Hypothalamus (tissue), 51 donors: Measurements from ENCODE around the gene LRRC70.

Experiments
- DNase-seq, 51 donors: peaks; one replicate each; lab custom pipeline; 2025; lab: John Stamatoyannopoulos, UW

Gene LRRC70

DNA sequence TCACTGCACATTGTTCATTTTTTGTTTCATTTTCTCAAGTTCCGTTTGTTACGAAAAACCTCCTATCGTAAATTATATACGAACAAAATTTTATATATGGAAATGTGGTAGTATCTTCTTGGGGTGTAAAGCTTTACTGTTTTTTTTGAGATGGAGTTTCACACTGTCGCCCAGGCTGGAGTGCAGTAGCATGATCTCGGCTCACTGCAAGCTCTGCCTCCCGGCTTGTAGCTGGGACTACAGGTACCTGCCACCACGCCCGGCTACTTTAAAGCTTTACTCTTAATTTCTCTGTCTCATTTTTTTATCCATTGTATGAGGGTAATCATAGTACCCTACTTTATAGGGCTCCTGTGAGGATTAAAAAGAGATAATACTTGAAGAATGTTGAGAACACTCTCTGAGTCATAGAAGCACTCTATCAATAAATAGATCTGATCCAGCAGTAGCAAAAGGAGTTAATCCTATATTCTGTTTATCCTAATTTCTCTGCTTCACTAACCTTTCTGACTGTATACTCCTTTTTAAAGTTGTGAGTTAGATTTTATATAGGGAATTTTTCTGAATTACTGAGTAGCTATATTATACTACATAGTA lies 5.6 kb upstream of the LRRC70 start:
- DNase-seq, result no peak

DNA sequence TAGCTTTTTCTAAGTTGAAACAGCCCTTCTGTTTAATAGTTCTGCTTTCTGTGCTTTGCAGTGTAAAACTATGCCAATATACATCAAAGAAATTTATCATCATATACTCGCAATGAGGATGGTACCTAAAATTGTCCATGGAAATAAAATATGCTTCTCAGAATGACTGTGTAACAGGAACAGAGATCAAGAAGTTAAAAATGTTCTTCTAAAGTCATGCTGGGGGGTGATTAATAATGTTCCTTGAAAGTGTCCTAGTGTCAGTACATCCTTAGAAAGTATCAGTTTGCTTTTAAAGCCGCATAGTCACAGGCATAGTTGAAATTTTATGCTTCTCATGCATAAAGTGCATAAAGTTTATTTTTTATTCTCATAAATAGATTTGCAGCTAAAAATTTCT lies 4.0 kb upstream of the LRRC70 start:
- no peak for DNase-seq

DNA sequence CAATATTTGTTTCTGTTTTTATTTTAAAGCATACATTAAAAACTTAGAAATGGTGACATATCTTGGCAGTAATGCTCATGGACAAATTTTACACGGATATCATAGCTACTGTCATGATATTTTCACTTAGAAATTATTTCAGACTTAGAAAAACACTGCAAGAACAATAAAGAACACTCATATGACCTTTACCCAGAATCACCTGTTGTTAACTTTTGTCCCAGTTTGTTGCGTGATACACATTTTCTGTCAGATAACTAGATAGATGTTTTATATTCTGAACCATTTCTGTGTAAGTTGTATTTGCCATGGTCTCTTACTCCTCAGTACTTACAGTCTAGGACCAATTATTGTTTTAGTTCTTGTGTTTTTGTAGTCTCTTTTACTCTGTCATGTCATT lies 3.6 kb upstream of the LRRC70 start:
- DNase-seq, result no peak

DNA sequence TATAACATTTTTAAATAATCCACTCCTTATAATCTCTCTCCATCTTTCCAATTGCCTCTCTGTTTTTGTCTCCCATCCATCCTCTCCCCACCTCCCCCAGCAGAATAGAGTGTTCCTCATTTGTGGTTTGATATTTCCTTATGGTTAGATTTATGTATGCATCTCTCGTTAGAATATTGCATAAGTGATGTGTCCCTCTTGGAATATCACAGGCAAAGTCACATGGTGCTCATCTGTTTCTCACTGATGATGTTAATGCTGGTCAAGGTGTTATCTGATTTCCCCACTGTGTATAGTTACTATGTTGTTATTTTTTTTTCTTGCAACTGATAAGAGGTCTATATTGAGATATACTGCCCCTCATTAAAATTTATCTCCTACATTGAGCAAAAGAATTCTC lies 3.1 kb upstream of the LRRC70 start:
- no peak for DNase-seq

DNA sequence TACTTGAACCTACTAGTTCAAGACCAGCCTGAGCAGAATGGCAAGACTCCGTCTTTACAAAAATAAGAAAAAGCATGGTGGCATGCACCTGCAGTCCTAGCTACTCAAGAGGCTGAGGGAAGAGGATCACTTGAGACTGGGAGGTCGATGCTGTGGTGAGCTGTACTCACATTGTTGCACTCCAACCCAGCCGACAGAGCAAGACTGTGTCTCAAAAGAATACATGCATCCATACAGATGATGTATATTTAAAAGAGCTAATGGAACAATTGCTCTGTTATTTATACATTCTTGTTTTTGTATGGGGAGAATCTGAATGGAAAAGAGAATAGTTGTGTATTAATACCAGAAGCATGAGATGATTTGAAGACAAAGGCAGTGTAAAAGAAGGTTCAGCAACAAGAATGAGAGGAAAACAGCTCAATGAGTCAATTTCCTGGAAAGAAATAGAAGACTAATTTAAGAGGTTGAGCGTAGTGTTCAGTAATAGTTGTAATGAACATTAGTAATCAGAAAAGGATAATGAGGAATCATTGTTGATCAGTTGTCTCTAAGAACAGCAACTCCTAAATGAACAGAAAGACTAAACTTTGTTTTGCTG lies 1.9 kb upstream of the LRRC70 start:
- no peak for DNase-seq

DNA sequence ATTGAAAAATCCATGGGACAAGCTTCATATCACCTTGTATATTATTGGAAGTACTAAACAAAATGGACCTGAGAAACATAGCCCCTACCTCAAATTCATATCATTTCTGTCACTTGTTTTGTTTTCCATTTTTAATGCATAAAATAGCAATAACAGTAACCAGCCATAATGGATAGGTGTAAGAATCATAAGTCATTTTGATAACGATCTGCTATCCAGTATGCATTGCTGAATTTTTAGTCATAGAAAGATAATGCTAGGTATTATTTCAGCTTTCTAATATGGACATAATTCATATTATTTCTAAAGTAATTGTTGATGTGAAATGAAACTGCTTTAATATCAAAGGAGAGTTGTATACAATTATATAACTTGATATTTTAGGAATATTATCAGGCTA lies 1.1 kb upstream of the LRRC70 start:
- no peak for DNase-seq

DNA sequence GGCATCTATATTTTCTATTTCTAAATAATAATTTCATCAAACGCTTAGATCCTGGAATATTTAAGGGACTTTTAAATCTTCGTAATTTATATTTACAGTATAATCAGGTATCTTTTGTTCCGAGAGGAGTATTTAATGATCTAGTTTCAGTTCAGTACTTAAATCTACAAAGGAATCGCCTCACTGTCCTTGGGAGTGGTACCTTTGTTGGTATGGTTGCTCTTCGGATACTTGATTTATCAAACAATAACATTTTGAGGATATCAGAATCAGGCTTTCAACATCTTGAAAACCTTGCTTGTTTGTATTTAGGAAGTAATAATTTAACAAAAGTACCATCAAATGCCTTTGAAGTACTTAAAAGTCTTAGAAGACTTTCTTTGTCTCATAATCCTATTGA lies 1.1 kb downstream of the LRRC70 start:
- DNase-seq, result no peak

DNA sequence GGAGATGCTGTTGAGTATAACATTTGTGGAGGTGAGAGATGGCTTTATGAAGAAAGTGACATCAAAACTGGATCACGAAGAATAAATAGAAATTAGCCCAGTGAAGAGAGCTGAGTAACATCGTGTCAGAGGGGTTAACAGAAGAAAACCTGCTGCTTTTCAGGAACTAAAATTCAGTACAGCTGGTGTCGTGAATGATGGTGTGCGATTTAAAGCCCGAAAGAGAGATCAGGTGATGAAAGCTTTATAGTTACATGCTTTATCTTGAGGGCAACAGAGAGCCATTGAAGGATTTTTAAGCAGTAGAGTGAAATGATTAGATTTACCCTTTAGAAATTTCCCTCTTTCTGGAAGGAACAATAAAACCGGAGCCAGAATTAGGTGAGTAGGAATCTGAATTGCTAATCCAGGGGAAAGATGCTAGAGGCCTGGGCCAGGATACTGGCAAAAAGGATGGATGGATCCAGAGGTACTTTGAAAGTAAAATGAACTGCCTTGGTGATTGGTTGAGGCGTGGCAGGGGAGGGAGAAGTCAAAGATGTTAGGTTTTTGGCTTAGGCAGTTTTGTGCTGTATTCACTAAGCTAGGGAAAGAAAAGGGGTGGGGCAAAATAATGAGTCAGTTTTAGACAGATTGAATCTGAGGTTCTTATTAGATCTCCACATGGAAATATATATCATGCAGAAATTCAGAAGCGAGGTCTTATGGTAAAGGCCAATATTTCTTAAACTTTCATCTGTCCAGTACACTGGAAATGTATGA lies 3.4 kb downstream of the LRRC70 start:
- no peak for DNase-seq

DNA sequence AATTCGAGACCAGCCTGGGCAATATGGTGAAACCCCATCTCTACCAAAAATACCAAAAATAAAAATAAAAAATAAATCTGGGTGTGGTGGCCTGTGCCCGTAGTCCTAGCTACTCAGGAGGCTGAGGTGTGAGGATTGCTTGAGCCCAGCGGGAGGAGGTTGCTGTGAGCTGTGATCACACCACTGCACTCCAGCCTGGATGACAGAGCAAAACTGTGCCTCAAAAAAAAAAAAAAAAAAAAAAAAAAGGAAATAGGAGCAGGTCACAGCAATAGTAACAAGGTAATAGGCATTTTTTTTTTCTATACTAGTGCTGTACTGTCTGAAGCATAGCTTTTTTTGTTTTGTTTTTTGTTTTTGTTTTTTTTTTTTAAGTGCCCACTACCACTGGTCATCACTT lies 5.8 kb downstream of the LRRC70 start:
- no peak for DNase-seq

DNA sequence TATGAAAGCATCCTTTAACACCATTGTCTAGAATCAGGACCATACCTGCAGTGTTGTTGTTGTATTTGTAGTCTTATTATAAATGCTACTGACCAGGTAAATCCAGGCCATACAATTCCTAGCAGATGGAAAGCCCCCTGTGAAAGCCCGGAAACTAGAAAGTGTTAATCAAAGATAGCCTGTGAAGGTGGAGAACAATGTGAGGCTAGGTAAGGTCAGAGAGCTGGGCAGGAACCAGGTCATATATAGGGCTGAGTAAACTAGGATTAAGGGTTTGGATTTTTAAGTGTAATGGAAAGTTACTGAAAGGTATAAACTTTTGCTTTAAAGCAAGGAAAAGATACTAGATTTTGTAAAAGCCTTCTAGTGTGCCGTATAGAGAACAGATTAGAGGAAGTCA lies 6.7 kb downstream of the LRRC70 start:
- no peak for DNase-seq

DNA sequence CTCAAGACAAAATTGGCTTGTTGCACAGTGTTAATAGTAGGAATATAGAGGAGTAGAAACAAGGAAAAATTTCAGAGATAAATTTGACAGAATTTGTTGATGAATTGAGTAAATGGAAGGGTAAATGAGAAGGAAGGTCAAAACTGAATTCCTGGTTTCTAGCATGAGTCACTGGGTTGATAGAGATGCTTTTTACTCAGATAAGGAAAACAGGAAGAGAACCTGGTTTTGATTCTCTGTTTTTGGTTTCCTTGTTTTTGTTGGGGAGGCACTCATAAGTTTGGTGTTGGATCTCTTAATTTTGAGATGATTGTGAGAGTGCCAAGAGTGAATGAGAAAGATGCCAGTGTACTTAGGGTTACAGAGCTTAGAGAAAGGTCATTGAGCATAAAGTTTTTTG lies 7.1 kb downstream of the LRRC70 start:
- DNase-seq, result no peak

DNA sequence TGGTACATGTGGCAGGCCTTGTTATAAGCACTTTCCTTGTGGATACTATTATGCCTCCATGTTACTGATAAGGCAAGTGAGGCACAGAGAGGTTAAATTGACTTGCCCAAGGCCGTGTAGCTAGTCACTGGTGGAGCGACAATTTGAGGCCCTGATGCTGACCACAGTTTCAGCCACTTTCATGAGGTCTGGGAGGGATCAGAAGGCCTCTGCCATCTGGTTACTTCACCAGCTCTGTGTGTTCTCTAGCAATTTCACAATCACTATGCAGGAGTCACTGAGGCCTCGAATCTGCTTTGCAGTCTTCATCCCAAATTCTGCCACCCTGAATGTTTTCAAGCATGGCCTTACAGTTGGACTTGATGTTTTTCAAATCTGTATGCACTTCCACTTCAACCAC lies 9.1 kb downstream of the LRRC70 start:
- DNase-seq, result no peak

DNA sequence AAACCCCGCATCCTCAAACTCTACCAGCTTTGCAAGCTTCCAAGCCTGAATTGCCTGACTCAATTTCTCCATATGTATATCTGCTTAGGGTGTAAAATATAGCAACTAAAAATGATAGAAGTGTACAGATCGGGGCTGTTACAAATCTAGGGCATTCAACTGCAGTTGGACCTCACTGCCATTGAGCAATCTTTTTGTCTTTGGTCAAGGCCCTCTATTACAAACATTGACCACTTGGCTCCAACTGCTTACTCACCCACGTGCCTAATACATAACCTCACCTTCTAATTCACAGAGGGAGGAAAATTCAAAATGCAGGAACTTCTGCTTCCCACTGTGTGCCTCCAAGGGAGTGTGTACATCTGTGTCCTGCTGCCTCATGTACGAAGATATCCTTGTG lies 10.0 kb downstream of the LRRC70 start:
- DNase-seq, result no peak

DNA sequence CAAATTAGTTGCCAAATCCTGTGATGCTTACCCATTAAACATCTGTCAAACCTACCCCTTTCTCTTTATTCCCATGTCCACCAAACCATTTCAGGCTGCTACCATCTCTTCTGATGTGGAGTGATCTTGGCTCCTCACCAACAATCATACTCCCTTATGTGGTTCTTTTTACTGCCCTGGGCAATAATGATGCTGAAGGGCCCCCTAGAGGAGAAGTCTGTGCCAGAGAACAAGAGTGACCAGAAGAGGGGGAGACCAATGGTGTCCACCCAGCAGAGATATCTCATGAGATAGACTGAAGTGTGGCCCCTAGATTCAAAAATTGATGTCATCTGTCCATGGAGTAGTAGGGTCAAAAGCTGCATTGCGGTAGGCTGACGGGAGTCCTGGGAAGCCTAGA lies 10.9 kb downstream of the LRRC70 start:
- DNase-seq, result no peak

DNA sequence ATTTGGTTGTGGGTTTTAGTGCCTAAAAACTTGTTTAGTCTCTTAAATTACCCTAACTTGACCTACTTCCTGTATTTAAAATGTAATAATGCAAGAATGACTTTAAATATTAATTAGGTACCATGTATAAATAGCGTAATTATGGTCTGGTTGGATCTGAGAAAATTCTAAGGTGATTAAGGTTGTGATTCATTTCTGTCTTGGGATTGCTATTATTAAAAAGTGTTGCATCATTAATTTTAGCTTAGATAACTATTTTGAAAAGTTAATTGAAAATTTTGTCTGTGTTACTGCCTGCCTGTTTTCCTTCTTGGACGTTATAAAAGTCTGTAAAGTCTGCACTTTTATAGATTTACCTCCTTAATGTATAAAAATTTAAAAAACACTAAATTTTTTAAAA lies 11.8 kb downstream of the LRRC70 start:
- no peak for DNase-seq

DNA sequence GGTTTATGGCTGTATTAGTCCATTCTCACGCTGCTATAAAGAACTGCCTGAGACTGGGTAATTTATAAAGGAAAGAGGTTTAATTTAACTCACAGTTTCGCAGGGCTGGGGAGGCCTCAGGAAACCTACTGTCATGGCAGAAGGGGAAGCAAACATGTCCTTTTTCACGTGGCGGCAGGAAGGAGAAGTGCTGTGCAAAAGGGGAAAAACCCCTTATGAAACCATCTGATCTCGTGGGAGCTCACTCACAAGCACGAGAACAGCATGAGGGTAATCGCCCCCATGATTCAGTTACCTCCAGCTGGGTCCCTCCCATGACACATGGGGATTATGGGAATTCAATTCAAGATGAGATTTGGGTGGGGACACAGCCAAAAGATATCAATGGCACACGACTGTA lies 13.9 kb downstream of the LRRC70 start:
- DNase-seq, result no peak

DNA sequence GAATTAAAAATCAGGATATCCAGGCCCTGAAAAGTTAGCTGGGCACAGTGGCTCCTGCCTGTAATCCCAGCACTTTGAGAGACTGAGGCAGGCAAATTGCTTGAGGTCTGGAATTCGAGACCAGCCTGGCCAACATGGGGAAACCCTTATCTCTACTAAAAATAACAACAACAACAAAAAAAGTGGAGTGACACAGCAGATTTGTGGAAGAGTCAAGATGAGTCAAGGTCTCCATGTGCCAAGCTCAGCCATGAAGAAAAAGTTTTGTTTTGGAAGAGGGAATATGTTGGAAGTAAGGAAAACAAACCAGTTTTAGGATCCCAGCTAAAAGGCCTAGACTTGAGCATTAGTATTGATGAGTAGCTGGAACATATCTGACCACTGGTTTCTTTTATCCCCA lies 14.7 kb downstream of the LRRC70 start:
- no peak for DNase-seq

DNA sequence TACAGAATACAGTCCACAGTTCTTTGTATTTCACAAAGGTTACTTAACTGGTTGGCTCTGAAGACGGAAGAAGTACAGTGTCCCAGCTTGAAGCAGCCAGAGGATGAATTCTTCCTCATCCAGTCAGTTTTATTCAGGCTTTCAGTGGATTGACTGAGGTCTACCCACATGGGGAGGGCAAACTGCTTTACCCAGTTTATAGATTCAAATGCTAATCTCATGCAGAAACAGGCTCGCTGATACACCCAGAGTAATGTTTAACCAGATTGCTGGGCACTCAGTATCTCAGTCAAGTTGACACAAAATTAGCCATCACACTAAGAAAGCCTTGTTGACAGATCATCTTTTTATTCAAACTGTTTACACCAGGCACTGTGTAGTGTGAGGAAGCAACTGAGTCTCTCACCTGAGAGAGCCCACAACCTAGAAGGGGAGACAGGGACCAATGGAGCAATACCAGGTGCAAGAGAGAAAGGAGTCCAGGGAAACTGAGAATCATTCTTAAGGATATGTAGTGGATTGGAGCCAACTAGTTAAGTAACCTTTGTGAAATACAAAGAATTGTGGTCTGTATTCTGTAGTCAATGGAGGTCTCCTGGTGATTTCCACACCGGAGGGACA lies 15.9 kb downstream of the LRRC70 start:
- DNase-seq, result no peak

DNA sequence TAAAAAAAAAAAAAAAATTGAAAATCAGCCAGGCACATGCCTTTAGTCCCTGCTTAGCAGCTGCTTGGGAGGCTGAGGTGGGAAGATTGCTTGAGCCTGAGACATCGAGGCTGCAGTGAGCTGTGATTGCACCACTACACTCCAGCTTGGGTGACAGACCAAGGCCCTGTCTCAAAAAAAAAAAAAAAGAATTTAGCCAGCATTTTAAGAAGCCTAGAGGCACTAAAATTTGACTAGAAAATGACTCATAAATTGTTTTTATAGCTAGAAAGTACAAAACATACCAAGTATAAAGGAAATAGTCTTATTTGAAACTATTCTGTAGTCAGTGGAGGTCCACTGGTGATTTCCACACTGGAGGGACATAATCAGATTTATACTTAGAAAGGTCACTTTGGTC lies 17.5 kb downstream of the LRRC70 start:
- no peak for DNase-seq

DNA sequence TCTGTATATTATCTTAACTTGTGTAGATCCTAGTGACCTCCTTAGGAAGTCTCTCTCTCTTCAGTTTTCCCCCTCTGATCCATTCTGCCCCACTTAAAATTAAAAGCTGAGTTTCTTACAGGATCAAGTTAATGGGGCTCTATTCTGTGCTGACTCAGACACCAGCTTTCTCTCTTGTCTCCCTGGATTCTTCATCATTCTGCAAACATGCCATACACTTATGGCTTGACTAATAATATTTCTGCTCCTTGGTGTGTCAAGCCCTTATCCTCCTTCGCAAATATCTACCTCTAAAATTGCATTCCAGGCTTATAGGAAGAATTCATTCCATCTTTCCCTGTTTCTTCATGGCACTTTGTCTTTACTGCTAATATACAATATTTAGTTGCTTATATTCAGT lies 18.1 kb downstream of the LRRC70 start:
- no peak for DNase-seq

DNA sequence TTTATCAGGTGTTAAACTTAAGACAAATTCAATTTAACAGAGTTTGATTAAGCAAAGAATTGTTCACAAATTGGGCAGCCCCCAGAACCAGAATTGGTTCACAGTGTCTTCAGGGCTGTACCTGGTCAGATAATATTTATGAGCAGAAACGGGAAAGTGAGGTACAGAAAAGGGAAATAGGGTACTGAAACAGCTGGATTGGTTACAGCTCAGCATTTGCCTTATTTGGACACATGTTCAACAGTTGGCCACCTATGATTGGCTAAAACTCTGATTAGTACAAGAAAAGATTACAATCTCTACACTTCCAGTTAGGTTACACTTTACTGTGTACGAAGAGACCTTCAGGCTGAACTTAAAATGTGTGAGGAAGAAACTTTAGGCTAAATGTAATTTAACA lies 18.7 kb downstream of the LRRC70 start:
- no peak for DNase-seq
